Testis (tissue), 3 donors: ENCODE data around the gene C9orf50. TPM values are rescaled to one million over a fixed set of nuclear protein-coding genes. Genes with fewer than 3 reads are reported as not detected.
A peak's percentile ranks its signal among the peaks of the same experiment; 100 is the strongest.

Experiments used
- DNase-seq: peaks from one replicate; pipeline ENCODE4 v3.0.0-alpha.2; 2019
- H3K27ac ChIP-seq, 2 donors: fragments of 200-600 bp; sonication (generic); one replicate each; pipeline ENCODE4 v1.5.1; 2019
- H3K27me3 ChIP-seq: fragments of 200-600 bp; sonication (generic); one replicate; pipeline ENCODE4 v1.5.1; 2019
- H3K36me3 ChIP-seq: fragments of 200-600 bp; sonication (generic); one replicate; pipeline ENCODE4 v1.5.1; 2017; ENCODE audit warnings: low read depth; ENCODE audit errors: missing control alignments
- H3K4me1 ChIP-seq: fragments of 200-600 bp; sonication (generic); one replicate; pipeline ENCODE4 v1.5.1; 2019
- H3K4me3 ChIP-seq, 2 donors: fragments of 200-600 bp; sonication (generic); one replicate each; pipeline ENCODE4 v1.5.1; 2017 to 2019
- H3K9me3 ChIP-seq: fragments of 200-600 bp; sonication (generic); one replicate; pipeline ENCODE4 v1.5.1; 2017
- POLR2A ChIP-seq: fragments of 450-650 bp; IDR thresholded peaks from one replicate; pipeline ENCODE4 v1.6.1; 2017; ENCODE audit warnings: antibody characterized with exemption, mild to moderate bottlenecking, moderate library complexity
- WGBS, 2 donors: methylation state at CpG; one replicate each; pipeline ENCODE4 v1.1.5; 2018; 5-methylcytosine and 5-hydroxymethylcytosine counted together
- intact Hi-C: fragments of 100-400 bp; cut with DNase I; formaldehyde crosslinking; loops from one replicate; pipeline ENCODE4 v1.15.1; 2023; ENCODE audit warnings: low total_unique reads
- polyA plus RNA-seq: library from polyadenylated mRNA; stranded (reverse); fragments of 350-450 nt; fragmentation: Illumina TruSeq; extraction: RNeasy Lipid Tissue Mini Kit (QIAGEN cat#74804); gene quantifications from one replicate; pipeline ENCODE4 v1.2.3, GENCODE V29; 2014; ENCODE audit warnings: low read depth, low replicate concordance; ENCODE audit not compliant: insufficient read depth
- total RNA-seq, 2 donors: library from RNA; depleted of rRNA; stranded (reverse); fragments of >200 nt; gene quantifications; one replicate each; pipeline ENCODE4 v1.2.3, GENCODE V29; 2016
- TF ChIP-seq, protein P1 (sequence below), 3 experiments: fragments of 450-650 bp in 2 of 3; fragments of 200-600 bp in 1 of 3; sonication (generic) in 1 of 3; IDR thresholded peaks; one replicate each; pipeline ENCODE4 v1.5.1; 2016 to 2019; ENCODE audit warnings: antibody characterized with exemption in 3 of 3, mild to moderate bottlenecking in 2 of 3, moderate library complexity in 1 of 3

C9orf50 gene
- total and polyA plus RNA-seq, 3 donors from 2014 or later: 3.7 to 14.6 (median 9.4) TPM

DNA sequence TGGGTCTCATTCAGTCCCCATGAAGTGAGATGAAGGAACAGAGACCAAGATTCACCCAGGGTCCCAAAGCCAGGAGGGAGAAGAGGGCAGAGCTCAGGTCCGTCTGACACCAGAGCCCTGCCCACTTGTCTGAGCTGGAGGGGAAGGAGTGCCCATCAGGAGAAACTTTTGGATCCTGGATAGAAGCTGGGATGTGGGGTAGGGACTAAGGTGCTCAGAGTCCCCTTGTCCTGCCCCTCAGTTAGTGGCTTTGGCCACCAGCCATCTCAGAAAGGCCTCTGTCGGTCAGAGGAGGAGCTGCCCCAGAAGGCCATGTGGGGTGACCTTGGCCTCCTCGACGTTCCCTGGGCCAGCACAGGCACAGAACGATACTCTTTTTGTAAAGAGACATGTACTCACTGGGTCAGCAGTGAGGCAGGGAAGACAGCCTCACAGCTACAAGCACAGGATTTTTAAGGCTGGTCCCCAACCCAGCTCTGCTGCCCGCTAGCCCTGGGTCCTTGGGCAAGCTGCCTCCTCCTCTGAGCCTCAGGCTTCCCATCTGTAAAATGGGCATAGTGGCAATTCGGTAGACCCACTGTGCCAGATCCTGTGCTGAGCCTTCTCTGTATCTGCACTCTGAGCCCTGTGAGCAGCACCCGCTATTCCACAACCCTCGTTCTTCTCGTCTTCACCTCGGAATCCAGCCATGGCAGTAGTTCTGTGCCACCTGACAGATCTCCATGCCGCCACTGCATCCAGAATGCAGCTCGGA is 49.4 kb downstream of the C9orf50 start:
- Histone ChIP-seq H3K27ac (peak overlapping the region; percentile 57 to 85), H3K4me1 (peaks cover 31% of the 10 kb centered on the region), H3K4me3 (no peak overlapping the region), H3K9me3 (no peaks in the 10 kb centered on the region), H3K36me3 (no peaks in the 10 kb centered on the region), H3K27me3 (no peaks in the 10 kb centered on the region)
- WGBS, 2 donors: 70 to 74% methylated on average over 13 of the region's 13 CpGs
- peak; percentile 54 for DNase-seq
- intact Hi-C loops: no loop called here
- TF ChIP-seq, protein P1, sequence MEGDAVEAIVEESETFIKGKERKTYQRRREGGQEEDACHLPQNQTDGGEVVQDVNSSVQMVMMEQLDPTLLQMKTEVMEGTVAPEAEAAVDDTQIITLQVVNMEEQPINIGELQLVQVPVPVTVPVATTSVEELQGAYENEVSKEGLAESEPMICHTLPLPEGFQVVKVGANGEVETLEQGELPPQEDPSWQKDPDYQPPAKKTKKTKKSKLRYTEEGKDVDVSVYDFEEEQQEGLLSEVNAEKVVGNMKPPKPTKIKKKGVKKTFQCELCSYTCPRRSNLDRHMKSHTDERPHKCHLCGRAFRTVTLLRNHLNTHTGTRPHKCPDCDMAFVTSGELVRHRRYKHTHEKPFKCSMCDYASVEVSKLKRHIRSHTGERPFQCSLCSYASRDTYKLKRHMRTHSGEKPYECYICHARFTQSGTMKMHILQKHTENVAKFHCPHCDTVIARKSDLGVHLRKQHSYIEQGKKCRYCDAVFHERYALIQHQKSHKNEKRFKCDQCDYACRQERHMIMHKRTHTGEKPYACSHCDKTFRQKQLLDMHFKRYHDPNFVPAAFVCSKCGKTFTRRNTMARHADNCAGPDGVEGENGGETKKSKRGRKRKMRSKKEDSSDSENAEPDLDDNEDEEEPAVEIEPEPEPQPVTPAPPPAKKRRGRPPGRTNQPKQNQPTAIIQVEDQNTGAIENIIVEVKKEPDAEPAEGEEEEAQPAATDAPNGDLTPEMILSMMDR (IDR thresholded peaks at IDR 0.05): no peak
- no peak for TF ChIP-seq POLR2A

DNA sequence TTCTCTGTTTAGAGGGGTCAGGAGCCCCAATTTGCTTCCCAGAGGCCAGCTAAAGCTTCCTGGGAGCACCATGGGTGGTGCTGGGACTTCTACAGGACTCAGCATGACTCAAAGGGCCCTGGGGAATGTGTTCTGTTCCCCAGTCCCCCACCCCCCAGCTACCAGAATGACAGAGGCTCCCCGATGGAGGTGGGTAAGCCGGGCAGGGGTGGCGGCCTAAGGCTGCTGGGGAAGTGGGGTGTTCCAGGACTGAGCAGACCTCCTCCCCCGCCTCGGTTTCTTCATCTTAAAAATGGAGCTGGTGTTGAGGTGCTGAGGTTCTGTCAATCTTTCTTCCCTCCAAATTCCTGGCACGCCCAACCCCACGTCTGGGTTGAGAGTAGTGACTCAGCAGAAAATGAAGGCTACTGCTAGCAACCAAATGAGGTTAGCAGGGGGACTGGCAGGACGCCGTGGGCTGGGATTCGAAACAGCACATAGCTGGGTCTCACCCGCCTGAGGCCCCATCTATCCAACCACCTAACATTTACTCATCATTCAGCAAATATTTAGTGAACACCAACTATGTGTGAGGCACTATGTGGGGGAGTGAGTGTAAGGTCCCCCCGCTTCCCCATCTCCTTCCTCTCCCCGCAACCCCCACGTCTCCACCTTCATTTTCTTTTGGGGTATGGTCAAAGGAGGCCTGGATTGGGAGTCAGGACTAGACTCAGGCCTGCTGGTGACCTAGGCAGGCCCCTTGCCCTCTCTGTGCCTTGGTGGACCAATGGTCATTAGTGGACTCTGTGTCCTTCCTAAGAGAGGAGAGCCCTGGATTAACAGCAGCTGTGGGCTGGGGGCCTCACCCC is 50.2 kb downstream of the C9orf50 start:
- Histone ChIP-seq H3K27ac (peak overlapping the region; percentile 57 to 85), H3K36me3 (no peaks in the 10 kb centered on the region), H3K4me3 (no peak overlapping the region), H3K9me3 (no peaks in the 10 kb centered on the region), H3K4me1 (peaks cover 31% of the 10 kb centered on the region), H3K27me3 (no peaks in the 10 kb centered on the region)
- TF ChIP-seq POLR2A: no peak
- TF ChIP-seq, protein P1 (IDR thresholded peaks at IDR 0.05): no peak
- intact Hi-C loops: no loop called here
- WGBS, 2 donors: 66 to 75% methylated on average over 14 of the region's 14 CpGs
- peak; percentile 64 for DNase-seq

DNA sequence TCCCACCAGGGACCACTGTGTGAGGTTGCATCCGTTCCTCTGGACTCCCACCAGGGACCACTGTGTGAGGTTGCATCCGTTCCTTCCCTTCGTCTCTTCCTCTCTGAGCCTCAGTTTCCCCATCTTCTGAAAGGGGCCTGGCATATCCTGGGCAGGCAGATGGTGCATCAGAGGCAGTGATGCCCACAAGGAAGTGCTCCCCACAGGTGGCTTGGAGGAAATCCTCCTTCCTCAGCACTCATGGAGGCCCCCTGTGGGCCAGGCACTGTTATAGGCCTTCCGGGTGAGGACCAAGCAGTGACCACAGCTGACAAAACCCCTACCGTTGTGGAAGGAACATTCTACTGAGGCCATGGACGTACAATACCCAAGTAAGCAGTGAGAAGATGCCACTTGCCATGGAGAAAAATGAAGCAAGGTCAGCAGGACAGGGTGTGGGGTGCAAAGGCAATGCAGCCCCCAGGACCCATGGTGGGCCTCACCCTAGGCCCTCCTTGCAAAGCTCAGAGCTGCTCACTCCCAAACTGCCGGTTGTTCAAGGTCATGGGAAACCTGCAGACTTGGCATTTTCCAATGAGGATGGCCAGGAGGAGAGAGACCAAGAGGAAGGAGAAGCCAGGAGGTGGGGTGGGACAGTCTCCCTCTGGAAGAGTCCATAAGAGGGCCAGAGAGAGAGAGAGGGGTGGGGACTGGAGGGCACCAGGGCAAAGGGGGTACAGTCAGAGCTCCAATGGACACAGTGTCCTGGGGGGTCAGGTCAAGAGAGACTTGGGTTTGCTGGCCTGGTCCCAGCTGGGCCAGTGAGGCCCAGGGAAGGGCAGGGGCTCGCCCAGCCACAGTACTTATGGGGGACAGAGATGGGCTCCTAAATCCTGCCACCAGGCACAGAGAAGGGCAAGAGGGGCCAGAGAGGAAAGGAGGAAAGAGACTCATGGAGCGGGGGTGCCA is 51.1 kb downstream of the C9orf50 start:
- no peaks in the 10 kb centered on the region for H3K27me3 ChIP-seq

More for the DNA sequence above, 51.1 kb downstream of the C9orf50 start:
- TF ChIP-seq, protein P1 (IDR thresholded peaks at IDR 0.05): no peak
- TF ChIP-seq POLR2A: no peak
- Histone ChIP-seq H3K36me3 (no peaks in the 10 kb centered on the region), H3K27ac (peak overlapping the region; percentile 50 to 85), H3K9me3 (no peaks in the 10 kb centered on the region), H3K4me1 (peaks cover 31% of the 10 kb centered on the region), H3K4me3 (peak overlapping the region in 1 of 2 donors; percentile 55)
- no peak for DNase-seq
- WGBS, 2 donors: 44 to 49% methylated on average over 8 to 9 of the region's 9 CpGs
- intact Hi-C loops: no loop called here
